ENCODE data around the gene PAQR3. TPM values are rescaled to one million over a fixed set of nuclear protein-coding genes. Genes with fewer than 3 reads are reported as not detected.

The PAQR3 gene
- total RNA-seq, 2 experiments from 2014 or later: 13.0 to 15.2 TPM

- CTCF ChIA-PET: interaction anchor here (0.7 to 0.8 kb wide), 2 partner anchors 47 to 250 kb away, joined by 3 read pairs; no protein-coding TSS in a partner anchor
- POLR2A ChIA-PET: no interaction called here
Measured at GRCh38 chr4:78864405-78865024, 74.7 kb downstream of the PAQR3 start.

- CTCF ChIA-PET: interaction anchor here (0.7 to 0.8 kb wide), 2 partner anchors 47 to 249 kb away, joined by 3 read pairs; no protein-coding TSS in a partner anchor
- POLR2A ChIA-PET: no interaction called here
Measured at GRCh38 chr4:78863991-78864390, 75.2 kb downstream of the PAQR3 start.

- CTCF ChIA-PET: no interaction called here
- POLR2A ChIA-PET: no interaction called here
Measured at GRCh38 chr4:78863254-78863869, 75.9 kb downstream of the PAQR3 start.

- ChIA-PET POLR2A (no interaction called here), CTCF (no interaction called here)
Measured at GRCh38 chr4:78862314-78862737, 76.9 kb downstream of the PAQR3 start.

Other genes with a start within 250 kb of the PAQR3 start
- 10 to 100 TPM; 16.4 to 17.8 TPM for gene BMP2K, start 163.1 kb downstream of the PAQR3 start, total RNA-seq